AG04449 (cell line): ENCODE data around the gene SUCLG2.

Source experiments
- CTCF ChIA-PET: fragments of 350-600 bp; formaldehyde crosslinking; extraction: SDS; loops from one replicate; lab custom pipeline; 2021; ENCODE audit warnings: antibody characterized with exemption; lab: Yijun Ruan, JAX
- POLR2A ChIA-PET: fragments of 400-600, 350-600 bp; formaldehyde crosslinking; extraction: SDS; loops from one replicate; lab custom pipeline; 2020; ENCODE audit warnings: antibody characterized with exemption, inconsistent platforms; lab: Yijun Ruan, JAX
- DNase-seq: peaks from one replicate; pipeline ENCODE4 v3.0.0-alpha.2; 2010; ENCODE audit warnings: low read depth, low spot score
- H3K4me3 ChIP-seq: 2 replicates; pipeline ENCODE4 v1.5.1; 2011; ENCODE audit warnings: low read depth, mild to moderate bottlenecking, control low read depth, low read length
- TF ChIP-seq, protein P1 (sequence below): IDR thresholded peaks from one replicate; pipeline ENCODE4 v1.5.1; 2011; ENCODE audit warnings: mild to moderate bottlenecking, moderate library complexity, low read length, control low read depth, inconsistent platforms; ENCODE audit not compliant: insufficient read depth; ENCODE audit errors: missing control alignments

SUCLG2 gene

DNA sequence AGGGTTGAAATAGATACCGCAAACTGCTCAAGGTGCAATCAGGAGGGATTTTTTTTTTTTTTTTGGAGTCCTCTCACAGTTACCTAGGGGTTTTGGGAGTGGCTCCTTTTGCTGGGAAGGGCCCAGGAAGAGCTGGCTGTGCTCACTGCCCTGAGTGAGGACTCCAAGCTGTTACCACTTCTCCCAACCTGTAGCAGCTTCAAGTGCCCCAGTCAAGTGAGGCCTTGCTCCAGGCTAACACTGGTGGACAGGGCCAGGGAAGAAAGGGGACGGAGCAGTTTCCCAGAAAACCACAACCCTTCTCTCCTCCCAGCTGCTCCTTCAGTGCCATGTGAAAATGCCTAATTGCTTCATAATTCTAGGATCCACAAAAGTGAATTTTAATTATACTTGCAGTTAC lies 274.3 kb downstream of the SUCLG2 start:
- no peak for DNase-seq
- H3K4me3 ChIP-seq, result no peak overlapping the region
- CTCF ChIA-PET, result interaction anchor here (0.8 to 9.8 kb wide), 9 partner anchors 8 to 638 kb away, joined by 3 to 141 read pairs (median 5); no protein-coding TSS in a partner anchor

DNA sequence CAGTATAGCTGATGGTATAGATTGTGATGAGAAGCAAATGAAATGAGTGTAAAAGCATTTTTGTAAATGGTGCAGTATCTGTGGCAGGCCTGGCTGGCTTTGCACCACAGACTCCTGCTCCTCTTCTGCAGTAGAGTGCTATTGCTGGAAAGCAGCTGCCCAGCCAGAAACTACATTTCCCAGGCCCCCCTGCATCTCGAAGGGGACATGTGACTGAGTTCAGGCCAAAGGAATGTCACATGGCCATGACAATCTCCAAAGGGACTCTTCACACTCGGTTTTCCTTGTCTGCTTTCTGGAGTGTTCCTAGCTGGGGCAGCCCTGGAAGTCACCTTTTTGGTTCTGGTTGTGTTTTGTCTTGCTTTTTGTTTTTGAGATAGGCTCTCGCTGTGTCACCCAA lies 277.1 kb downstream of the SUCLG2 start:
- DNase-seq, result no peak
- TF ChIP-seq, protein P1, sequence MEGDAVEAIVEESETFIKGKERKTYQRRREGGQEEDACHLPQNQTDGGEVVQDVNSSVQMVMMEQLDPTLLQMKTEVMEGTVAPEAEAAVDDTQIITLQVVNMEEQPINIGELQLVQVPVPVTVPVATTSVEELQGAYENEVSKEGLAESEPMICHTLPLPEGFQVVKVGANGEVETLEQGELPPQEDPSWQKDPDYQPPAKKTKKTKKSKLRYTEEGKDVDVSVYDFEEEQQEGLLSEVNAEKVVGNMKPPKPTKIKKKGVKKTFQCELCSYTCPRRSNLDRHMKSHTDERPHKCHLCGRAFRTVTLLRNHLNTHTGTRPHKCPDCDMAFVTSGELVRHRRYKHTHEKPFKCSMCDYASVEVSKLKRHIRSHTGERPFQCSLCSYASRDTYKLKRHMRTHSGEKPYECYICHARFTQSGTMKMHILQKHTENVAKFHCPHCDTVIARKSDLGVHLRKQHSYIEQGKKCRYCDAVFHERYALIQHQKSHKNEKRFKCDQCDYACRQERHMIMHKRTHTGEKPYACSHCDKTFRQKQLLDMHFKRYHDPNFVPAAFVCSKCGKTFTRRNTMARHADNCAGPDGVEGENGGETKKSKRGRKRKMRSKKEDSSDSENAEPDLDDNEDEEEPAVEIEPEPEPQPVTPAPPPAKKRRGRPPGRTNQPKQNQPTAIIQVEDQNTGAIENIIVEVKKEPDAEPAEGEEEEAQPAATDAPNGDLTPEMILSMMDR, result no peak
- ChIA-PET POLR2A (no interaction called here), CTCF (interaction anchor here (2.0 kb wide), 1 partner anchor 413 kb away, joined by 6 read pairs; no protein-coding TSS in a partner anchor)
- no peak overlapping the region for H3K4me3 ChIP-seq

More for the DNA sequence above, 274.3 kb downstream of the SUCLG2 start:
- TF ChIP-seq, protein P1, result no peak
- POLR2A ChIA-PET, result interaction anchor here (0.5 kb wide), 1 partner anchor 1440 kb away, joined by 3 read pairs; no protein-coding TSS in a partner anchor

- TF ChIP-seq, protein P1, result no peak
- DNase-seq, result no peak
- ChIA-PET POLR2A (no interaction called here), CTCF (interaction anchor here (2.0 kb wide), 1 partner anchor 414 kb away, joined by 6 read pairs; no protein-coding TSS in a partner anchor)
- H3K4me3 ChIP-seq, result no peak overlapping the region
These were observed 278.0 kb downstream of the SUCLG2 start for GRCh38 chr3:67376416-67376815.

DNA sequence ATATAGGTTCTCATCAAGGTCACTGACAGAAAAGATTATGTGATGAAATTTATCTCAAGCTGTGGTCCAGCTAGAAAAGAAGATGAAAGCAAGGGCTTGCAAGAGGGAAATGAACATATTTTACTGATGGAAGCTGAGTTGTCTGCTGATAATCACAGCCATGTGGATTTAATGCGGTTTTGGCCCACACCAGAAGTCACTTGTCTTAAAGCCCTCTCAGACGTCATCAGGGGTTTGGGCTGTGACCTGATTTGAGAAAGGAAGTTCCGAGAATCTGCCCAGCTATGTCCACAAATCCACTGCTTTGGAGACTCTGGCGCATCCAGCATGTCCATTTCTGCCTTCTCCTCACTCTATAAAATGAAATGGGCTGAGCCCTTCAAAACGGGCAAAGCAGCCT lies 278.4 kb downstream of the SUCLG2 start:
- TF ChIP-seq, protein P1, result no peak

GRCh38 chr3:67362686-67363085 lies 291.7 kb downstream of the SUCLG2 start:
- POLR2A ChIA-PET, result no interaction called here
- CTCF ChIA-PET, result no interaction called here
- no peak overlapping the region for H3K4me3 ChIP-seq
- no peak for DNase-seq
- TF ChIP-seq, protein P1, result no peak

More for the DNA sequence above, 278.4 kb downstream of the SUCLG2 start:
- no peak for DNase-seq
- ChIA-PET CTCF (interaction anchor here (2.0 kb wide), 1 partner anchor 414 kb away, joined by 6 read pairs; no protein-coding TSS in a partner anchor), POLR2A (no interaction called here)
- H3K4me3 ChIP-seq, result no peak overlapping the region

DNA sequence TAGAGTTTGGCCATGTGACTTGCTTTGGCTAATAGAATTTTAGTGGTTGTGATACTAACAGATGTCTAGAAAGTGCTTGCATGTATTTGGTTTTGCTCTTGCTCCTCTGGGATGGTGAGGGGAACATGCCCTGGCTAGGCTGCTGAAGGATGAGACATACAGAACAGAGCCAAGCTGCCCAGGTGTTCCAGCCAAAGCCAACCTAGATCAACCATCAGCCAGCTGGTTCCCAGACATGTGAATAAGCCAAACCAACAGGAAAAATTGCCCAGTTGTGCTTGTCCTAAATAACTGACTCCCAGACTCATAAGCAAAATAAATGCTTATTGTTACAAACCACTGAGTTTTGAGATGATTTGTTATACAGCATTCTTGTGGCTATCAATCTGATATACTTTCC lies 292.6 kb downstream of the SUCLG2 start:
- ChIA-PET POLR2A (no interaction called here), CTCF (no interaction called here)
- H3K4me3 ChIP-seq, result no peak overlapping the region
- TF ChIP-seq, protein P1, result no peak
- no peak for DNase-seq
